ENCODE measurements around the gene SPATC1L. TPM values are rescaled to one million over a fixed set of nuclear protein-coding genes. Genes with fewer than 3 reads are reported as not detected.

The SPATC1L gene
- total and polyA plus RNA-seq, 2 donors (not counting 3 experiments of a cell fraction or from before 2014, with no cell fraction given): 11.5 to 15.3 TPM

DNA sequence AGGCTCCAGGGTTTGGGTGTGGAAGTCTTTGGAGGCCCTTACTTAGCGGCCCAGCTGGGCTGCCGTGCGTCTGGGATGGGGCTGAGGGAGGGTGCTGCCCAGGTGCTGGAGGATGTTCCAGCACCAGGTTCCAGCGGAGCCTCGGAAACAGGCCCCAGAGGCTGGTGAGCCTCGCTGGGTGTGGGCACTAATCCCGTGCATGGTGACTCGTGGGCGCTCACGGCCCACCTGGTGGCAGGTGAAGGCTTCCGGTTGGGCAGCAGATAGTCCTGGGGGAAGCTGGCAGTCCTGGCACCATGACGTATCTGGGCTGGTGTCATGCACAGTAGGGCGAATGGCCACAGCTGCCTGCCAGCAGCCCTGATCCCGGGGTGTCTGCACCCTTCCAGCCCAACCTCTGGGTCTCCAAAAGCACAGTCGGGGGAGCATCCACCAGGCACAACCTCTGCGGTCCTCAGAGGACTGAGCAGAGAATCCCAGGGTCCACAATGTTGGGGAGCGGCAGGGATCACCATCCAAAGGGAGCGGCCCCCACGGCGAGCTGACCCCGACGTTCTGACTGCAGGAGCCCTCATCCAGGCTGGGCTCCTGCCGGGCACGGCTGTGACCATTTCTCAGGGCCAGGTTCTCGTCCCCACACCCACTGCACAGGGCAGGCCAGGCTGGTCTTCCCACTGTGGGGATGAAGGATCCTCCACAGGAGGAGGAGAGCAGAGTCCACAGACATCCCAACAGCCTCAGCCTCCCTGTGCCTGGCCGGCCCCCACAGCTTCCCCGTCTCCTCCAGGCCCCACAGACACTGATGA, 54.2 kb downstream of the SPATC1L start:
- Histone ChIP-seq H3K36me3 (ENCODE audit: control insufficient read depth in 2 of 2, extremely low read depth in 1 of 2, insufficient read depth in 2 of 2, low read length in 2 of 2) (no peaks in the 10 kb centered on the region), H3K27me3 (ENCODE audit: control insufficient read depth in 2 of 2, insufficient read depth in 2 of 2, low read length in 2 of 2) (no peaks in the 10 kb centered on the region), H3K27ac (ENCODE audit: insufficient read depth, low read depth, low read length) (no peak overlapping the region), H3K4me3 (replicated peaks in 1 of 3; ENCODE audit: insufficient read depth in 1 of 3, low read depth in 1 of 3, low read length in 3 of 3) (no peak overlapping the region), H3K4me1 (ENCODE audit: control insufficient read depth, extremely low read depth, insufficient read depth, low read length) (no peaks in the 10 kb centered on the region), H3K79me2 (ENCODE audit: control insufficient read depth, insufficient read depth, low read length) (no peaks in the 10 kb centered on the region), H3K4me2 (ENCODE audit: insufficient read depth, low read length) (no peak overlapping the region), H4K20me1 (replicated peaks; ENCODE audit: control insufficient read depth, extremely low read depth, insufficient read depth, low read length) (no peaks in the 10 kb centered on the region), H3K9me3 (replicated peaks; ENCODE audit: control insufficient read depth, insufficient read depth, low read length) (no peaks in the 10 kb centered on the region), H2AFZ (ENCODE audit: low read depth, low read length) (no peak overlapping the region), H3K9ac (replicated peaks; ENCODE audit: extremely low read depth, insufficient read depth, low read length) (no peak overlapping the region), H3K9me1 (replicated peaks; ENCODE audit: control insufficient read depth, extremely low read depth, insufficient read depth, low read length) (no peaks in the 10 kb centered on the region)
- intact Hi-C loops (cut with micrococcal nuclease): no loop called here
- TF ChIP-seq POLR2AphosphoS5 (IDR thresholded peaks at IDR 0.05; ENCODE audit: insufficient read depth, low read depth, low read length) (no peak), GATA2 (IDR thresholded peaks at IDR 0.05; ENCODE audit: insufficient read depth, insufficient read length, low read depth, low read length) (no peak), POLR2A (IDR thresholded peaks at IDR 0.05; ENCODE audit: low read depth, low read length) (no peak), MYC (IDR thresholded peaks at IDR 0.05; ENCODE audit: low read depth, low read length) (no peak), EZH2 (IDR thresholded peaks at IDR 0.05; ENCODE audit: borderline replicate concordance, low read depth, low read length, severe bottlenecking) (no peak), JUN (IDR thresholded peaks at IDR 0.05; ENCODE audit: borderline replicate concordance, insufficient read depth, insufficient read length, low read depth) (no peak), FOS (IDR thresholded peaks at IDR 0.05; ENCODE audit: borderline replicate concordance, insufficient read depth, low read length) (no peak)
- TF ChIP-seq, protein P1, sequence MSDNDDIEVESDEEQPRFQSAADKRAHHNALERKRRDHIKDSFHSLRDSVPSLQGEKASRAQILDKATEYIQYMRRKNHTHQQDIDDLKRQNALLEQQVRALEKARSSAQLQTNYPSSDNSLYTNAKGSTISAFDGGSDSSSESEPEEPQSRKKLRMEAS (IDR thresholded peaks at IDR 0.05; ENCODE audit: insufficient read depth, insufficient read length): no peak
- TF ChIP-seq, protein P2, sequence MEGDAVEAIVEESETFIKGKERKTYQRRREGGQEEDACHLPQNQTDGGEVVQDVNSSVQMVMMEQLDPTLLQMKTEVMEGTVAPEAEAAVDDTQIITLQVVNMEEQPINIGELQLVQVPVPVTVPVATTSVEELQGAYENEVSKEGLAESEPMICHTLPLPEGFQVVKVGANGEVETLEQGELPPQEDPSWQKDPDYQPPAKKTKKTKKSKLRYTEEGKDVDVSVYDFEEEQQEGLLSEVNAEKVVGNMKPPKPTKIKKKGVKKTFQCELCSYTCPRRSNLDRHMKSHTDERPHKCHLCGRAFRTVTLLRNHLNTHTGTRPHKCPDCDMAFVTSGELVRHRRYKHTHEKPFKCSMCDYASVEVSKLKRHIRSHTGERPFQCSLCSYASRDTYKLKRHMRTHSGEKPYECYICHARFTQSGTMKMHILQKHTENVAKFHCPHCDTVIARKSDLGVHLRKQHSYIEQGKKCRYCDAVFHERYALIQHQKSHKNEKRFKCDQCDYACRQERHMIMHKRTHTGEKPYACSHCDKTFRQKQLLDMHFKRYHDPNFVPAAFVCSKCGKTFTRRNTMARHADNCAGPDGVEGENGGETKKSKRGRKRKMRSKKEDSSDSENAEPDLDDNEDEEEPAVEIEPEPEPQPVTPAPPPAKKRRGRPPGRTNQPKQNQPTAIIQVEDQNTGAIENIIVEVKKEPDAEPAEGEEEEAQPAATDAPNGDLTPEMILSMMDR (IDR thresholded peaks at IDR 0.05; ENCODE audit: extremely low read depth in 1 of 2, insufficient read depth in 1 of 2, low read depth in 1 of 2, low read length in 2 of 2): no peak
- POLR2A ChIA-PET: no interaction called here
- dilution Hi-C loops (cut with MboI; ENCODE audit: extremely low pct_ligation_motif_present, low sequenced_read_pairs): no loop called here
- FAIRE-seq: no peak
- CTCF ChIA-PET: interaction anchor here (1.0 to 1.4 kb wide), 1 partner anchor 13 kb away, joined by 3 to 5 read pairs; no protein-coding TSS in a partner anchor
- no peak for DNase-seq (ENCODE audit: low read depth, low spot score)
- BruUV-seq (replicated peaks): no TSS peak
